Inferior parietal cortex (tissue), 1 donor: ENCODE measurements around the gene SNX8.
"Not testable (repeated sequence)": the region's sequence is repeated elsewhere in the genome, so short reads cannot be mapped to it uniquely, and the experiment has no call there.

ENCODE experiments used
- DNase-seq: peaks from one replicate; pipeline ENCODE4 v3.0.0-alpha.2; 2016; ENCODE audit errors: extremely low spot score

Gene SNX8

GRCh38 chr7:2290877-2291276 lies 23.4 kb downstream of the SNX8 start:
- DNase-seq = no peak

- DNase-seq = no peak
Measured at GRCh38 chr7:2289621-2290020, 24.6 kb downstream of the SNX8 start.

GRCh38 chr7:2289111-2289586 lies 25.1 kb downstream of the SNX8 start:
- DNase-seq = peak; percentile 51

DNA sequence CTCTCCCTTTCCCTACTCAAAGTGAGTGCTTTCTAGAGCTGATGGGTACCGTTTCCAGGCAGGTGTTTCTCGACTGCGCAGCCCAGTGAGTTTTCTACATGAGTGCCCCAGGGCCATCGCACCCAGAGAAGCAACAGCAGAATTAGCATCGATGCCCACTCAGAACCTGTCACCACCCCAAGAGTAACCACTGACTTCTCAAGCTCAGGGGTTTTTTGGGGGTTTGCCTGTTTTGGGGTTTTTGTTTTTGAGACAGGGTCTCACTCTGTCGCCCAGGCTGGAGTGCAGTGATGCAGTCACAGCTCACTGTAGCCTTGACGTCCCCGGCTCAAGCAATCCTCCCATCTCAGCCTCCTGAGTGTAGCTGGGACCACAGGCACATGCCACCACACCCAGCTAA lies 25.7 kb downstream of the SNX8 start:
- no peak for DNase-seq

- DNase-seq = no peak
Measured at GRCh38 chr7:2287745-2288144, 26.5 kb downstream of the SNX8 start.

- DNase-seq = no peak
Measured at GRCh38 chr7:2283074-2283473, 31.2 kb downstream of the SNX8 start.

DNA sequence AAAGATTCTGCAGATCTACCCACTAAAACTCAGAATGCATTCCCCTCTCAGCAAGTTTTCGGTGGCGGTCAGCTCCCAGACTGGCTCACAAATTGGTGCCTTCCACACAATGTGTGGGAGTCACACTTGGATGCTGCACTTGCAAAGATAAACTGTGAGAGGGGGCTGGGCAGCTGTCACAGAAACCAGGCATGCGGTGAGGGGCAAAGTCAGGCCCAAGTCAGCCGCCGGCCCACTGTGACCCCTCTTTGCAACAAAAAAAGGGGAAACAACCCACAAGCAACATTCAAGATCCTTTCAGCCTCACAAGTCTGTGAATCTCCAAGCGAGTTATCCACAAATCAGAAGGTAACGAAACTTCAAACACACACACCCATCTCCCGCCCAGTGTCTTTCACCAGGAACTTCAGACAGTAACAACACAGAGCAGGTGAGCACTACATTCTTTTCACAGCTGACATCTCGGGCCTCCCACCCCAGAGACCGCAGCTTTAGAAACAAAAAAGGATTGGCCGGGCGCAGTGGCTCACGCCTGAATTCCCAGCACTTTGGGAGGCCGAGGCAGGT lies 32.0 kb downstream of the SNX8 start:
- DNase-seq = no peak

GRCh38 chr7:2281541-2281940 lies 32.7 kb downstream of the SNX8 start:
- no peak for DNase-seq

DNA sequence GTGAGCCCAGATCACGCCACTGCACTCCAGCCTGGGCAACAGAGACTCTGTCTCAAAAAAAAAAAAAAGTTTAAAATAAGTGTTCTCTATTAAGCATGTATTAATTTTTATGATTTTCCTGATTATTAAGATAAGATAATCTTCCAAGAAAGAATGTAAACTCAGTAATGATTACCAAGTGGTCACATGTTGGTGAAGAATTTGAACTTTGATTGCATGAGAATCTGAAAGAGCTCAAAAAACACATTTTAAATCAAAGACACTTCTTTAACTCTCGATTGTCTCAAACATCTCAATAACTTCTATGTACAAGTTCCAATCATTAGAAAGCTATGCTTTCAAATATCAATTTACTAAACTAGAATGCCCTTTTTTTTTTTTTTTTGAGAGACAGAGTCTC lies 33.8 kb downstream of the SNX8 start:
- no peak for DNase-seq

DNA sequence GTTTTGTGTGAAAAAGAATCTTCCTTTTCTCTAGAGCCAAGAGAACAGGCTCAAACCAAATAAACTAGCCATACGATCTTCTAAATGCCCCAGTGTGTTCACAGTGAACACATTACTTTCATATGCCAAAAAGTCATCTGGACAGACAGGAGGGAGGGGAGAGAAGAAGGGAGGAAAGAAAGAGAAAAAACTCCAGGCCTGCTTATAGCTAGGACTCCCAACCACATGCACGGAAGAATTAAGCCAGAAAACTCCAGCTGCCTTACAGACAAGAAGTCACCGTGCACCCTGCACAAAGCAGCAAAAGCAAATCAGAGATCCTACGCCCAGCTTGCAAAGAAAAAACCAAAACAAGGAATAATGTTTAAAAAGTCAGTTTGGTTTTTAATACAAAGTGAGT lies 34.3 kb downstream of the SNX8 start:
- DNase-seq = no peak

- DNase-seq = no peak
Measured at GRCh38 chr7:2278026-2278425, 36.2 kb downstream of the SNX8 start.

GRCh38 chr7:2276107-2276506 lies 38.1 kb downstream of the SNX8 start:
- no peak for DNase-seq

- DNase-seq = no peak
Measured at GRCh38 chr7:2275101-2275500, 39.1 kb downstream of the SNX8 start.

DNA sequence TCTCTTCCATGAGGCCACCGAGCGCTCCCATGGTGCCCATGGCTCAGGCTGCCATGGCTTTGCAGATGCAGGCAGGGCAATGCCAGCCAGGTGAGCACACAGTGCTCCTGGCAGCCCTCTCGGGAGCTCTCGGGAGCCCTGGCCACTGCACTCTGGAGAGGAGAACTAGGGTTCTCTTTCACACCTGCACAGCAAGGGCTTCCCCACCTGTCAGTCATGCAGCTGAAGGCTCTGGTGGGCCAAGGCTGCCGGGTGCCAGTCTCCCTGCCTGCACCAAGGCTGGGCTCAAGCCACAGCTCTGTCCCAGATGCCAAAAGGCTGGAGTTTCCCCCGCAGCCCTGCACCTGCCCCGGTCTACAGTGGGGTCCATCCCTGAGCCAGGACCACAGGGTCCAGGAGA lies 39.6 kb downstream of the SNX8 start:
- DNase-seq = no peak

DNA sequence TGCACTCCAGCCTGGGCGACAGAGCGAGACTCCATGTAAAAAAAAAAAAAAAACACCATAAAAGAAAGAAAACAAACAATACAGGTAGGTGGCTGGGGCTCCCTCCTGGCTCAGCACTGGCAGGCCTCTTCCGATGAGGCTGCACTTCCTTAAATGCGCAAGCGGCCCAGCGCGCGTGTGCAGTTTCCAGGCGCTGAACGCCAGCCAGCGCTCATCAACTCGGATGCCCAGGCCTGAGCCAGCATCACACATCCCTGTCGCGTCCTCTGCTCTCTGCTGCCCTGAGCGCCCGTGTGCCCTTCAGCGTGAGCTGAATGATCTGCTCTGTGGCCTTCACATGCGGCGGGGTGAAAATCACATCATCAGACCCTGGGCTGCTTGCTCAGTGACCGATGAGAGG lies 40.4 kb downstream of the SNX8 start:
- no peak for DNase-seq

GRCh38 chr7:2272031-2272430 lies 42.2 kb downstream of the SNX8 start:
- DNase-seq = no peak

DNA sequence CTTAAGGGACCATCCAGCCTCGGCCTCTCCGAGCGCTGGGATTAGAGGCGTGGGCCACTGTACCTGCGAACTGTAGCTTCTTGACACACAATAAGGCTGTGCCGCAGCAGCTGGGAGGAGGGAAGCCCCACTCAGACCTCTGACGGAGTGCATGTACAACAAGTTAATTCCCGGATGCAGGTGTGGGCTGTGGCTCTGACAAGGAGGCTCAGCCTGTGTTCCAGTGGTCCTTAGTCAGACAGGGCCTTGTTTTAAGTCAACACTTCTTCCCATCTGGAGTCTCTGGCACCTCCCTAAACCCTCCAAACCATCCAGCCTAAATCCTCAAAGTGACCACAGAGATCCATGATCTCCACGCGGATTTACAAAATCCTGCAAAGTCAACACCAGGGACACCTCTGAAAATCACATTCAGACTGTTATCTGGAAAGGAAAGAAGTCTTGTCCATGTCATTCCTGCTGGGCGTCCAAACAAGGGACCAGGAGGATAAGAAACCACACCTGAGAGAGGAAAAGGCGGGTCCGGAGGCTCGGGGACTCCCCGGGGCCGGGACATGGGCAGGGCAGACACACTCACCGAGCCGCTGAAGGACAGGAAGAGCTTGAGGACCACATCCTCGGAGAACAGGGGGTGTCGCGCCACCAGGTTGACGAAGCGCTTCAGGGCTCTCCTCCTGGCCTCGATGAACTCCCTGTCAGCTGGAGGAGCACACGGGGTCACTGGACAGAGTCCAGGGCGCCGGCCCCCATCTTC lies 42.8 kb downstream of the SNX8 start:
- DNase-seq = no peak

DNA sequence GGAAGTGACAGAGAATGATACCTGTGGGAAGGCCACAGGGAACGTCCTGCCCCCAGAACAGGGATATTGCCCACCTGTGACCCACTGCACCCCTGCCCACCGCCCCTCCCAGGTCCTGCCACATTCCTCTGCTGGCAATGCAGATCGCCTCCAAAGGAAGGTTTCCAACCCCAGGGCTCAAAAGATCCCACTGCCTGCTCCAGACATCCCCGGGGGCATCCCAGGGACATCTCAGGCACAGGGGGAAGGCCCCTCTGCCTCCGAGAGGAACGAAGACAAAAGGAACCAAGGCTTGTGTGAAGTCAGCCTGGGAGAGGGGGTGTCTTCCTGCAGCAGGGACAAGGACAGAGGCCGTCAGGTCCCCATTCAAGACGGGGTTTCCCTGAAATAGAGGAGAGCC lies 43.7 kb downstream of the SNX8 start:
- no peak for DNase-seq

GRCh38 chr7:2269991-2270460 lies 44.2 kb downstream of the SNX8 start:
- no peak for DNase-seq

DNA sequence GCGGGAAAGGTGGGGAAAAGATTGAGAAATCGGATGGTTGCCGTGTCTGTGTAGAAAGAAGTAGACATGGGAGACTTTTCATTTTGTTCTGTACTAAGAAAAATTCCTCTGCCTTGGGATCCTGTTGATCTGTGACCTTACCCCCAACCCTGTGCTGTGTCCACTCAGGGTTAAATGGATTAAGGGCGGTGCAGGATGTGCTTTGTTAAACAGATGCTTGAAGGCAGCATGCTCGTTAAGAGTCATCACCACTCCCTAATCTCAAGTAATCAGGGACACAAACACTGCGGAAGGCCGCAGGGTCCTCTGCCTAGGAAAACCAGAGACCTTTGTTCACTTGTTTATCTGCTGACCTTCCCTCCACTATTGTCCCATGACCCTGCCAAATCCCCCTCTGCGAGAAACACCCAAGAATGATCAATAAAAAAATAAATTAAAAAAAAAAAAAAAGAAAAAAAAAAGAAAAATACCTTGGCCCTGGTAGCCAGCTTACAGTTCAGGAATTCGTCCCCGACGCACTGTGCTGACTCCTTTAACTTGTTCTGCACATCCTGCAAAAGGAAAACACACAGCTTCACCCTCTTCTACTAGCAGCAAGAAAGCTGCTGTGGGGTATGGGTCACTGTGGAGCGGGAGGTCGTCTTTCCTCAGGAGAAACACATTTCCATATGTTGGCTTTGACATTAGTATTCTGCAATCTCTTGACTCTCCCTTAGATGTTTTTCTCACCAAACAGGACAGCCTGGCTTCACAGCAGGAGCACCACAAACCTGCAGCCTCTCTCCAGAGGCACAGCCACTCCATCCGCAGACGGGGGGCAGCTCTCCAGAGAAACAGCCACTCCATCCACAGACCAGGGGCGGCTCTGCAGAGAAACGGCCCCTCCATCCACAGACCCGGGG lies 44.9 kb downstream of the SNX8 start:
- not testable (repeated sequence) for DNase-seq

DNA sequence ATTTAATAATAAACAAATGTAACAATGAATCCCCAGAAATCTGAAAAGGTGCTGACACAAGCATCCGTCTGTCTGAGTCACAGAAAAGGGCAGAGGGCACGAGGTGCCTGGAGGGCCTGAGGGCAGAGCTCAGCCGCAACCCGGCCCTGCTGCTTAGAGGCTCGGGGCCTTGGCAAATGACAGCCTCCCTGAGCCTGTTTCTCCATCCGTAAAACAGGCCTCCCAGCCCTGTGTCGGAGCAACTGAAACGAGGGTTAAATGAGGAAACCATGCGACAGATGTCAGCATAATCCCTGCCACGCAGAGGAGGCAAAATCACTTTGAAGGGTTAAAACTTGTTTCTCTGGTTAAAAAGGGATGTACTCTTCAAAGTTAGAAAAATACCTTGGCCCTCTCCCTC lies 47.3 kb downstream of the SNX8 start:
- DNase-seq = no peak

DNA sequence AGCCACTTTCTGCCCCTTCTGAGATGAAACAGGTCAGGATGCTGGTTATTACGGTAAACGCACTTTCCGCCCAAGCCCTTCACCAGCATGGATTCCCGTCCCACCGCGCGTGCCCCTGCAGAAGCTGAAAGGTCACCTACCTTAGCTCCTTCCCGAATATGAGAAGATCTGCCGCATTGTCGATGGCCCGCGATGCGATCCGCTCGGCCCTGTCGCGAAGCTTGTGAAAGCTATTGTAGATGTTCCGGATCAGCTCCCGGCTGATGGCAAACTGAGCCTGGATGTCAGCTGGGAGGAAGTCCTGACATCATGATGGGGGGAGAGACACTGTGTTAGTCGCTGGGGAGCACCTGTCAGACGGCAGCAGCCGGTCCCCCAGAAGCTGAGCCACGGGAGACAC lies 50.1 kb downstream of the SNX8 start:
- DNase-seq = no peak

DNA sequence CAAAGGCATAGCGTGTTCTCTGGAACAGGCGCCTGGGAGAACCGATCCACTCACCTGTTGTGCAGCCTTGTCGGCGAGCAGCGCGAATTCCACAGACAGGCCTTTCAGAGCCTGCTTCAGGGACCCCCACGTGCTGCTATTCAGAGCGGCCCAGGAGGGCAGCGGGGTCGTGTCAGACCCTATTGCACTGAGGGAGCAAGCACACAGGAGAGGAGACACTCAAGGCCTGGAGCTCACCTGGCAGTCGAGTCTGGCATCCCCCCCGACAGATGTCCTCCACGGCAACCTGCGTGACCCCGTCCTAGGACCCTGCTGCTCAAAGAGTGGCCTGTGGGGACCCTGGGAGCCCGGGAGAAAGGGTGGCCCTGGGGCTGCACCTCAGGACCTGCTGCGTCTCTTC lies 51.1 kb downstream of the SNX8 start:
- no peak for DNase-seq
